ENCODE measurements around the gene CCP110.

GRCh38 chr16:19522397-19522732, 1.4 kb upstream of the CCP110 start:
- TF ChIP-seq, protein P1, sequence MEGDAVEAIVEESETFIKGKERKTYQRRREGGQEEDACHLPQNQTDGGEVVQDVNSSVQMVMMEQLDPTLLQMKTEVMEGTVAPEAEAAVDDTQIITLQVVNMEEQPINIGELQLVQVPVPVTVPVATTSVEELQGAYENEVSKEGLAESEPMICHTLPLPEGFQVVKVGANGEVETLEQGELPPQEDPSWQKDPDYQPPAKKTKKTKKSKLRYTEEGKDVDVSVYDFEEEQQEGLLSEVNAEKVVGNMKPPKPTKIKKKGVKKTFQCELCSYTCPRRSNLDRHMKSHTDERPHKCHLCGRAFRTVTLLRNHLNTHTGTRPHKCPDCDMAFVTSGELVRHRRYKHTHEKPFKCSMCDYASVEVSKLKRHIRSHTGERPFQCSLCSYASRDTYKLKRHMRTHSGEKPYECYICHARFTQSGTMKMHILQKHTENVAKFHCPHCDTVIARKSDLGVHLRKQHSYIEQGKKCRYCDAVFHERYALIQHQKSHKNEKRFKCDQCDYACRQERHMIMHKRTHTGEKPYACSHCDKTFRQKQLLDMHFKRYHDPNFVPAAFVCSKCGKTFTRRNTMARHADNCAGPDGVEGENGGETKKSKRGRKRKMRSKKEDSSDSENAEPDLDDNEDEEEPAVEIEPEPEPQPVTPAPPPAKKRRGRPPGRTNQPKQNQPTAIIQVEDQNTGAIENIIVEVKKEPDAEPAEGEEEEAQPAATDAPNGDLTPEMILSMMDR (conservative IDR thresholded peaks at IDR 0.05), result no peak
- TF ChIP-seq ZFX (IDR thresholded peaks at IDR 0.05), result no peak

Measured in C4-2B (cell line).